Measurements from ENCODE around the gene LPIN1. TPM values are rescaled to one million over a fixed set of nuclear protein-coding genes. Genes with fewer than 3 reads are reported as not detected.
"Not testable (repeated sequence)": the region's sequence is repeated elsewhere in the genome, so short reads cannot be mapped to it uniquely, and the experiment has no call there.

Gene LPIN1
- total RNA-seq, 1 experiment from 2014 or later, result 11.9 TPM

GRCh38 chr2:11805920-11806319 lies 59.5 kb downstream of the LPIN1 start:
- no peak for DNase-seq (ENCODE audit: extremely low read depth, low read depth)

GRCh38 chr2:11807156-11808015 lies 61.0 kb downstream of the LPIN1 start:
- DNase-seq (ENCODE audit: extremely low read depth, low read depth), result no peak

- DNase-seq (ENCODE audit: extremely low read depth, low read depth), result no peak
Measured at GRCh38 chr2:11808016-11808400, 61.6 kb downstream of the LPIN1 start.

DNA sequence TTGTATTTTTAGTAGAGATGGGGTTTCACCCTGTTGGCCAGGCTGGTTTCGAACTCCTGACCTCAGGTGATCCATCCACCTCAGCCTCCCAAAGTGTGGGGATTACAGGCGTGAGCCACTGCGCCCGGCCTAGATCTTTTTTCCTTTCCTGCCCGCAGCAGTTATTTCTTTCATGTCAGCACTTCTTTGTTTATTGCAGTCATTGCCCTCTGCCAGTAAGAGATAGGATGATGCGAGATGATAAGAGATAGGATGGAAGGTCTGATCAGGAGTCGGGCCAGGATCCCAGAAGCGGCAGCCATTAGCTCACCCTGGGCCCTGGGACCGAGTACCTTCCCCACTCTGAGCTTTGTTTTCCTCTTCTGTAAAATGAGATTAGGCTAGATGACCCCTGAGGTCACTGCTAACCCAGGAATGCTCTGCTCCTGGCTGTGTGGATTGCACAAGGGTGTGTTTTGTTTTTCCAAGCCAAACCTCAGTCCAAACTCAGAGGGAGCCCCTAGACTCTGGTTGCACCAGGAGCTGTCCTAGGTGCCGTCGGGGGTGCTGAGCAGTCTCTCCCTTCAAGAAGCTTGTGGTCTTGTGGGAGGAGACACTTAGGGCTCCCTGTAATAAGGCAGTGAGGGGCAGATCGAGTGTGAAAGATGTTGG lies 63.3 kb downstream of the LPIN1 start:
- DNase-seq (ENCODE audit: extremely low read depth, low read depth), result no peak

GRCh38 chr2:11810237-11810977 lies 64.0 kb downstream of the LPIN1 start:
- DNase-seq (ENCODE audit: extremely low read depth, low read depth), result no peak

DNA sequence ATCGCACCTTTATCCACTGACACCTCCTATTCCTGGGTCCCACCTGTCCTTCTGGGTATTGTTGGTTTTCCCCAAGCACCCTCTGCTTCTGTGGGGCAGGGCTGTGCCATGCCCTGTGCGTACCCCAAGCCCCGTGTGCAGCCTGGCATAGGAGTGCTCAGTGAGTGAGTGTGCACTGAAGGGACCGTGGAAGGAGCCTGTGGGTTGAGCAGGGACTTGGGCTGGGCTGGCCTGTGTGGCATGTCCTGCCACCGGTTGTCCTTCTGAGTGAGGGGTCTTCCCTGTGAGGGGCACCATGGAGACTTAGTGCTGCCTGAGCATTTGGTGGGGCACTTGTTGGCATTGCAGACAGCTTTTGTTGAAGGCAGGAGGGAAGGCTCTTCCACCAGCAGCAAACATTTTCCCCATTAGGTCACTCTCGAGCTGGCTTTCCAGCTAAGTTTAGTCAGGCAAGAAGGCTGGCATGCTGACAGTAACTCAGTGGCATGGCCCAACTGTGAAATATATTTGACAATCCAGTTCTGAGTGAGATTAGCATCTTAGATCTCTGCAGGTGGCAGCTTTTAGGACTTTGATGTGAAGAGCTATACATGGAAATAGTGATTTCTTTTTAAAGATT lies 64.7 kb downstream of the LPIN1 start:
- no peak for DNase-seq (ENCODE audit: extremely low read depth, low read depth)

GRCh38 chr2:11812466-11813248 lies 66.2 kb downstream of the LPIN1 start:
- DNase-seq (ENCODE audit: extremely low read depth, low read depth), result no peak

DNA sequence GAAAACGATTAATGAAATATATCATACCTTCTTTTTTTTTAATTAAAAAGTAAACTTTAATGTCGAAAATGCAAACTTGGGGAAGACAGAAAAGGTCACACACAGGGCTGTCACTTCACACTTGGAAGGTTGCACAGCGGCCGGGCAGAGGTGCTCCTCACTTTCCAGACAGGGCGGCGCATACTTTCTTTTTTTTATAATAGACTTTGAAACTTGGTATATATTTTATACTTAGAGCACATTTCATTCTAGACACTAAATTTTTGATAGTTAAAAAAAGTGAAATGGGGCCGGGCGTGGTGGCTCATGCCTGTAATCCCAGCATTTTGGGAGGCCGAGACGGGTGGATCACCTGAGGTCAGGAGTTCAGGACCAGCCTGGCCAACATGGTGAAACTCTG lies 66.9 kb downstream of the LPIN1 start:
- DNase-seq (ENCODE audit: extremely low read depth, low read depth), result not testable (repeated sequence)

GRCh38 chr2:11813951-11814350 lies 67.5 kb downstream of the LPIN1 start:
- no peak for DNase-seq (ENCODE audit: extremely low read depth, low read depth)

DNA sequence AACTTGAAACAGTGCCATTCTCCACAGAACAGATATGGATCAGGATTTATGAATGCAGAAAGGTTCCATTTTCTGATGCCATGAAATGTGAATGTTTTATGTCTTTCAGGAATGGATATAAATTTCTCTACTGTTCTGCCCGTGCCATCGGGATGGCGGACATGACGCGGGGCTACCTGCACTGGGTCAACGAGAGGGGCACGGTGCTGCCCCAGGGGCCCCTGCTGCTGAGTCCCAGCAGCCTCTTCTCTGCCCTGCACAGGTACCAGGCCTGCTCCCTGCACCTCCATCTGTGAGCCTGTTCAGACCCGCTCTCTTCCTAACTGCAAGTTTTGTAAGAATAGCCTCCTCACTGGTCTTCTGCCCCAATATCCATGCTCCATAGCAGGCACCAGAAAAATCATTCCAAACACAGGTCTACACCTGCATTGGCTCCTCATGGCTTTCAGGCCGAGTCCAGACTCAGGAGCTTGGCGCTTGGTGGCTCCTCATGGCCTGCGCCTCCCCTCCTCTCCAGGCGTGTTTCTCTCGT lies 68.6 kb downstream of the LPIN1 start:
- DNase-seq (ENCODE audit: extremely low read depth, low read depth), result no peak

DNA sequence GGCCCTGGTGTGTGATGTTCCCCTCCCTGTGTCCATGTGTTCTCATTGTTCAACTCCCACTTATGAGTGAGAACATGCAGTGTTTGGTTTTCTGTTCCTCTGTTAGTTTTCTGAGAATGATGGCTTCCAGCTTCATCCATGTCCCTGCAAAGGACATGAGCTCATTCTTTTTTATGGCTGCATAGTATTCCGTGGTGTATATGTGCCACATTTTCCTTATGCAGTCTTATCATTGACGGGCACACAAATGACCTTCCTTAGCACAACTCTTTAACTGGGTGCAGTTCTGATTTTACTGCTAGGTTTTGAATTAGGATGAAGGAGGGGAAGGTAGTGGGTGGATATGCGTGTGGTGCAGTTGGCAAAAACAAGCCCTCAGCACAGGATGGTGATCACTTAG lies 70.5 kb downstream of the LPIN1 start:
- not testable (repeated sequence) for DNase-seq (ENCODE audit: extremely low read depth, low read depth)

GRCh38 chr2:11819235-11819729 lies 72.8 kb downstream of the LPIN1 start:
- no peak for DNase-seq (ENCODE audit: extremely low read depth, low read depth)

- DNase-seq (ENCODE audit: extremely low read depth, low read depth), result no peak
Measured at GRCh38 chr2:11820650-11821049, 74.2 kb downstream of the LPIN1 start.

- DNase-seq (ENCODE audit: extremely low read depth, low read depth), result no peak
Measured at GRCh38 chr2:11821705-11822104, 75.3 kb downstream of the LPIN1 start.

DNA sequence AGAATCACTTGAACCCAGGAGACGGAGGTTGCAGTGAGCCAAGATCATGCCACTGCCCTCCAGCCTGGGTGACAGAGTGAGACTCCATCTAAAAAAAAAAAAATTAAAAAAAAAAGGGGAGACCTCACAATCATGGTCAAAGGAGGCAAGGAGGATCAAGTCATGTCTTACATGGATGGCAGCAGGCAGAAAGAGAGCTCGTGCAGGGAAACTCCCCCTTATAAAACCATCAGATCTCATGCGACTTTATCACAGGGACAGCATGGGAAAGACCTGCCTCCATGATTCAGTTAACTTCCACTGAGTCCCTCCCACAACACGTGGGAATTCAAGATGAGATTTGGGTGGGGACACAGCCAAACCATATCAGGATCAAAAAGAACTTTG lies 75.9 kb downstream of the LPIN1 start:
- not testable (repeated sequence) for DNase-seq (ENCODE audit: extremely low read depth, low read depth)

DNA sequence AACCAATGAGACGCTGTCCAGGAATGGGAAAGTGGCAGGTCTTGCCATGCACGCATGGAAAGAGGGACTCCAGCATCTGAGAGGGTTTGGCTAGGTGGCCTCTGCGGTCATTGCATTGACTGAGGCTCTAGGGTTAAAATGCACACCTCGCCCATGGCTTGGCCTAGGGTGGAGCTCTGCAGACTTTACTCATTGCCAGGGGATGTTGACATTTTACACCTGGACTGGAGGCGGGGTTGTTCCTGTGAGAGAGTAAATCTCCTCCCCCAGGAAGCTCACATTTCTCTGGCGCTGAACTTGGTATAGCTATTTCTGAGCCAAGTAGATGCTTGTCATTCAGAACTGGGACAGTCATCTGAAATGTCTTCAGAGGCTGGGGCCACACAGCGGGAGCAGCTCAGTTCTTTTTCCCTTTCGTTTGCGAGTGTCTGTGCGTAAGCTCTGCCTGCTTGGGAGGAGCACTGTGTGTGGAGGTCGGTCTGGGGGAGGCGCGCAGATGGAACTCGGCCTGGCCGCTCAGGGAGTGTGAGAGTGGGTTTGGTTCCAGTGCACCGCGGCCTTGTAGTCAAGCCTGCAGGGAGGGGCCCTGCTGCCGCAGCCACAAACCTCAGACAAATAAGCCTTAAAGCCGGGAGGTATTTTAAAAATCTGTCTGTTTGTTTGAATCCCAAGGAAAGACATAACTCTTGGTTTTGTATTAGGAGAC lies 76.5 kb downstream of the LPIN1 start:
- DNase-seq (ENCODE audit: extremely low read depth, low read depth), result no peak

GRCh38 chr2:11824901-11825828 lies 78.7 kb downstream of the LPIN1 start:
- no peak for DNase-seq (ENCODE audit: extremely low read depth, low read depth)

- DNase-seq (ENCODE audit: extremely low read depth, low read depth), result no peak
Measured at GRCh38 chr2:11827547-11827946, 81.1 kb downstream of the LPIN1 start.
